GM23248 (cell line): Measurements from ENCODE around the gene FRS3. TPM values are rescaled to one million over a fixed set of nuclear protein-coding genes. Genes with fewer than 3 reads are reported as not detected.

Experiments
- DNase-seq: peaks from one replicate; pipeline ENCODE4 v3.0.0-alpha.2; 2015
- H2AFZ ChIP-seq: fragments of 200-600 bp; sonication (generic); 2 replicates; pipeline ENCODE4 v1.6.1; 2016; ENCODE audit warnings: antibody characterized with exemption
- H3F3A ChIP-seq: fragments of 200-600 bp; sonication (generic); 2 replicates; pipeline ENCODE4 v1.6.1; 2016; ENCODE audit warnings: mild to moderate bottlenecking, antibody characterized with exemption, mixed run types; ENCODE audit not compliant: insufficient read depth
- H3K27ac ChIP-seq: fragments of 200-600 bp; sonication (generic); 2 replicates; pipeline ENCODE4 v1.5.1; 2016; ENCODE audit warnings: mild to moderate bottlenecking
- H3K27me3 ChIP-seq: fragments of 200-600 bp; sonication (generic); replicated peaks from 2 replicates; pipeline ENCODE4 v1.6.1; 2016; ENCODE audit warnings: mild to moderate bottlenecking; ENCODE audit not compliant: insufficient read depth
- H3K36me3 ChIP-seq: fragments of 200-600 bp; sonication (generic); 2 replicates; pipeline ENCODE4 v1.6.1; 2016; ENCODE audit warnings: low read depth, mild to moderate bottlenecking
- H3K4me1 ChIP-seq: fragments of 200-600 bp; sonication (generic); 2 replicates; pipeline ENCODE4 v1.6.1; 2016; ENCODE audit warnings: mild to moderate bottlenecking; ENCODE audit not compliant: insufficient read depth
- H3K4me2 ChIP-seq: fragments of 200-600 bp; sonication (generic); one replicate; pipeline ENCODE4 v1.6.1; 2016; ENCODE audit warnings: mild to moderate bottlenecking; ENCODE audit not compliant: unreplicated experiment
- H3K4me3 ChIP-seq: fragments of 200-600 bp; sonication (generic); 2 replicates; pipeline ENCODE4 v1.5.1; 2016; ENCODE audit warnings: mild to moderate bottlenecking
- H3K79me2 ChIP-seq: fragments of 200-600 bp; sonication (generic); 2 replicates; pipeline ENCODE4 v1.6.1; 2016; ENCODE audit warnings: mild to moderate bottlenecking; ENCODE audit not compliant: insufficient read depth
- H3K9ac ChIP-seq: fragments of 200-600 bp; sonication (generic); 2 replicates; pipeline ENCODE4 v1.6.1; 2016; ENCODE audit warnings: mild to moderate bottlenecking
- H3K9me2 ChIP-seq: fragments of 200-600 bp; sonication (generic); 2 replicates; pipeline ENCODE4 v1.6.1; 2016; ENCODE audit warnings: mixed run types, mild to moderate bottlenecking, moderate library complexity; ENCODE audit not compliant: insufficient read depth
- H3K9me3 ChIP-seq: fragments of 200-600 bp; sonication (generic); one replicate; pipeline ENCODE4 v1.6.1; 2017; ENCODE audit warnings: low read depth
- H4K20me1 ChIP-seq: fragments of 200-600 bp; sonication (generic); 2 replicates; pipeline ENCODE4 v1.6.0; 2016; ENCODE audit not compliant: insufficient read depth
- EZH2 ChIP-seq: fragments of 200-600 bp; sonication (generic); IDR thresholded peaks from 2 replicates; pipeline ENCODE4 v1.6.1; 2018; ENCODE audit warnings: antibody characterized with exemption, mild to moderate bottlenecking; ENCODE audit not compliant: insufficient read depth, poor library complexity, severe bottlenecking
- EZH2phosphoT487 ChIP-seq: fragments of 200-600 bp; sonication (generic); IDR thresholded peaks from 2 replicates; pipeline ENCODE4 v1.6.1; 2018; ENCODE audit warnings: antibody characterized with exemption, moderate library complexity, mild to moderate bottlenecking, low read depth; ENCODE audit not compliant: insufficient read depth
- WGBS, 2 experiments: methylation state at CpG; one replicate each; pipeline ENCODE4 v1.1.6; 2015 to 2017; ENCODE audit warnings: low lambda C conversion rate in 2 of 2, low coverage in 1 of 2; ENCODE audit errors: missing lambda C conversion rate in 2 of 2; 5-methylcytosine and 5-hydroxymethylcytosine counted together
- in situ Hi-C: fragments of 300-500 bp; cut with MboI; formaldehyde crosslinking; loops from 2 replicates; pipeline ENCODE4 v1.15.0; 2020
- polyA plus RNA-seq: library from polyadenylated mRNA; unstranded; fragments of >200 nt; fragmentation: Nextera tagmentation; extraction: Ambion mirVana; gene quantifications from 2 replicates; pipeline ENCODE4 v1.2.1, GENCODE V29; 2016
- total RNA-seq: library from RNA; depleted of rRNA; stranded (reverse); fragments of >200 nt; shearing (Covaris generic); gene quantifications from 2 replicates; pipeline ENCODE4 v1.2.3, GENCODE V29; 2014

The FRS3 gene
- total and polyA plus RNA-seq, 2 experiments from 2014 or later = 2.5 to 3.4 TPM

DNA sequence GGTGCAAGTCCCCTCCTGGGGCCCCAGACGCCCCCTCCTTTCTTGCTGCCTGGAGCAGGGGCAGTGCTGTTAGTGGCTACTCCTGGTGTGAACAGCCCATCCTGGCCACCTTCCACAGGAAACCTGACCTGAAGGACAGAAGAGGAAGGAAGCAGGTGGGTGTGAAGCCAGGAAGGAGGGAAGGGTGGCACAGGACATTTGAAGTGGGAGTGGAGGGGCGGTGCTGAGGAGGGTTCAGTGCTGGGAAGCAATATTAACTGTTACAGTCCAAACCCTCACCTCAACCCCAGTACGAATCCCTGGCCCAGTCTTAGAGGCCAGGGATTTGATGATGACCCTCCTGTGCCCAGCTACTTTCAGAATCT is 1.6 kb upstream of the FRS3 start:
- WGBS, 2 experiments = 20 to 25% methylated on average over 3 of the region's 3 CpGs
- DNase-seq = no peak
- no peaks in the 10 kb centered on the region for H3F3A ChIP-seq
- no peaks in the 10 kb centered on the region for H3K9me2 ChIP-seq
- peaks cover 7% of the 10 kb centered on the region; the same call in 1 of the 2 replicates for H3K79me2 ChIP-seq
- no peaks in the 10 kb centered on the region for H3K27me3 ChIP-seq
- 0 out of 2 replicates have a peak, but pooled peaks cover 8% of the 10 kb centered on the region for H3K4me1 ChIP-seq
- H2AFZ ChIP-seq = peak overlapping the region; percentile 98
- H3K36me3 ChIP-seq = no peaks in the 10 kb centered on the region
- TF ChIP-seq EZH2 = no peak
- TF ChIP-seq EZH2phosphoT487 = no peak
- H4K20me1 ChIP-seq = no peaks in the 10 kb centered on the region
- H3K4me2 ChIP-seq = peak overlapping the region; percentile 100
- H3K9me3 ChIP-seq = no peaks in the 10 kb centered on the region
- H3K4me3 ChIP-seq = peak overlapping the region; percentile 88; the same call in 1 of the 2 replicates
- in situ Hi-C loops = no loop called here
- no peak overlapping the region for H3K9ac ChIP-seq
- H3K27ac ChIP-seq = no peak overlapping the region

DNA sequence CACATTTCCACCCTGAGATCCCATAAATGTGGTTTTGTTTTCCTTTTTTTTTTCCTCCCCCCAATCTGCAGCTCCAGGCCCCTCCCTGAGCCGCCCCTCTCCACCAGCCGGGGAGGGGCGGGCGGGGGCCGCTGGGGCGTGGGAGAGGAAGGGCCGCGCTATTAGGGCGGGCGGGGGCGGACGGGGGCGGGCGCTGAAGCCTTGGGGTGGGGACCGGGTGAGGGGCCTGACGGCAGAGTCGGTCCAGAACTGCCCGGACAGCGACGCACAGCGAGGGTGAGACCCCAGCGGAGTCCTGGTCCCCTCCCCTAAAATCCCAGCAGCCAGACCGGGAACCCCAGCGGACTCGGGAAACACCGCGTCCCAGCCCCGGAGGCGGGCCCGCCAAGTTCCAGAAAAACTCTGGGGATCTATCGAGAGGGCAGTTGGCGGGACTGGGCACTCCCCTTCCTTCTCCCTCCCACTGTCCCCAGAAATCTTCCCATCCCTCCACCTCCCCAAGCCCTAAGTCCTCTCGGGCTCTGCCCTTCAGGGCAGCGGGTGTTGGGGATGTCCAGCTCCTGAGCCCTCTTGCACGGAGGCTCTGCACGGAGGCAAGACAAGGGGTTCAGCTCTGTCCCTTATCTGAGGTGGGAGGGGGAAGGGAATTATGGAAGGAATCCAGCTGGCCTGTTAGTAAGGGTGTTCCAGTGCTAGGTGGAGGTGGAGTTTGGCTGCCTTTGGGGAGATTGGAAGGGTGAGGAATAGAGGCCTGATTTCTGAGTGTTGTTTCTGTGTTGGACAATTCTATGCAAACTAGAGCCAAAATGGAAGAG is 1.1 kb upstream of the FRS3 start, which contains the start of gene PRICKLE4:
PRICKLE4 (plus strand) TSS at position 232 of the 815 bp plus-strand sequence. CDS start 2,692 bp downstream, outside the sequence.
- no peaks in the 10 kb centered on the region for H3K9me2 ChIP-seq
- peak within 1 kb of the TSS; percentile 98 for H2AFZ ChIP-seq
- H3K27me3 ChIP-seq = no peaks in the 10 kb centered on the region
- no peaks in the 10 kb centered on the region for H3F3A ChIP-seq
- H3K4me2 ChIP-seq = peak within 1 kb of the TSS; percentile 100
- peaks cover 7% of the 10 kb centered on the region; the same call in 1 of the 2 replicates for H3K79me2 ChIP-seq
- peak; percentile 47 for DNase-seq
- peak within 1 kb of the TSS; percentile 84 for H3K9ac ChIP-seq
- 0 out of 2 replicates have a peak, but pooled peaks cover 8% of the 10 kb centered on the region for H3K4me1 ChIP-seq
- 1% methylated on average over 14 to 33 of the region's 36 CpGs for WGBS, 2 experiments
- H3K9me3 ChIP-seq = no peaks in the 10 kb centered on the region
- no peak for TF ChIP-seq EZH2
- TF ChIP-seq EZH2phosphoT487 = no peak
- H3K36me3 ChIP-seq = no peaks in the 10 kb centered on the region
- in situ Hi-C loops = no loop called here
- no peaks in the 10 kb centered on the region for H4K20me1 ChIP-seq
- no peak within 1 kb of the TSS for H3K27ac ChIP-seq
- H3K4me3 ChIP-seq = peak within 1 kb of the TSS; percentile 88

DNA sequence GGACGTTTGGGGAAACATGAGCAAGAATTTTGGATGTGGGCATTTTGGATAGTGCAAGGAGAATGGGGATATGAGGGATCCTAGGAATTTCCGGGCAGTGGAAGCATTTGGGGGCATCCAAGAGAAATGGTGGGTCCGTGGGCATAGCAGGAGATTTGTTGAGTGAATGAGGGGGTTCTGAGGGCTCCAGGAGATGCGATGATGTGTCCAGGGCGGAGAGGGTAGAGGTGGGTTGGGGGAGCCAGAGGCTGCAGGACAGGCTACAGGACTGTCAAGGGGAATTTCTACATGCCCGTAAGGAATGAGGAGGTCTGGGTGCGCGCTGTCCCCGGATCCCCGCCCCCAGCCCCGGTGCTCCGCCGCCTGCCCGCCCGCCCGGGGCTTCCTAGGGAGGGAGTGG is 364 bp downstream of the FRS3 start:
- H3K9me3 ChIP-seq = no peaks in the 10 kb centered on the region
- peak; percentile 11 for DNase-seq
- H2AFZ ChIP-seq = peak overlapping the region; percentile 88
- H3K27me3 ChIP-seq = no peaks in the 10 kb centered on the region
- H3F3A ChIP-seq = no peaks in the 10 kb centered on the region
- WGBS, 2 experiments = 1 to 2% methylated on average over 5 to 13 of the region's 16 CpGs
- peaks cover 13% of the 10 kb centered on the region; the same call in 1 of the 2 replicates for H3K4me1 ChIP-seq
- in situ Hi-C loops = no loop called here
- H3K27ac ChIP-seq = no peak overlapping the region
- no peaks in the 10 kb centered on the region for H3K9me2 ChIP-seq
- H3K36me3 ChIP-seq = peaks cover 6% of the 10 kb centered on the region; the same call in 1 of the 2 replicates
- no peak for TF ChIP-seq EZH2
- TF ChIP-seq EZH2phosphoT487 = no peak
- peaks cover 7% of the 10 kb centered on the region; the same call in 1 of the 2 replicates for H3K79me2 ChIP-seq
- peak overlapping the region; percentile 88 for H3K4me3 ChIP-seq
- H3K4me2 ChIP-seq = peak overlapping the region; percentile 97
- H3K9ac ChIP-seq = peak overlapping the region; percentile 84
- H4K20me1 ChIP-seq = no peaks in the 10 kb centered on the region

DNA sequence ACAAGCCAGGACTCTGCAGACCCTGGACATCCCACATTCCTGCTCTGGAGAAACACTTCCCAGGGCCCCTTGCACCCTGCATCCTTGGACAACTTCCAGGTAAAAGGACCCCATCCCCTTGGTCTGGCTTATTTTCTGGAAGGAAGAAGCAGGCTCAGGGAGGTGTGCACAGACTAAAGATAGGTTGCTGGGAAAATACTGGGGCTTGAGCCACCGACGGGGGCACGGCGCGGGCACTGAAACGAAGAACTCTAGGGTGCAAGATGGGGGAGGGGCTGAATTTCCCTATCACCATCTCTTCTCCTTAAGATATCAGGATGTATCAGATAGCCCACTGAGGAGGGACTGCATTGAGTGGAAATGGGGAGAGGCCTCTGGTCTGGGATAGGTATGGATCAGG is 805 bp downstream of the FRS3 start:
- in situ Hi-C loops = no loop called here
- no peak for DNase-seq
- no peaks in the 10 kb centered on the region for H3K27me3 ChIP-seq
- peaks cover 13% of the 10 kb centered on the region; the same call in 1 of the 2 replicates for H3K4me1 ChIP-seq
- peaks cover 7% of the 10 kb centered on the region; the same call in 1 of the 2 replicates for H3K79me2 ChIP-seq
- H3K27ac ChIP-seq = no peak overlapping the region
- H3K9me3 ChIP-seq = no peaks in the 10 kb centered on the region
- no peaks in the 10 kb centered on the region for H3K9me2 ChIP-seq
- peak overlapping the region; percentile 88 for H3K4me3 ChIP-seq
- no peaks in the 10 kb centered on the region for H3F3A ChIP-seq
- peak overlapping the region; percentile 84 for H3K9ac ChIP-seq
- H2AFZ ChIP-seq = peak overlapping the region; percentile 88
- TF ChIP-seq EZH2 = no peak
- no peak for TF ChIP-seq EZH2phosphoT487
- H4K20me1 ChIP-seq = no peaks in the 10 kb centered on the region
- peaks cover 8% of the 10 kb centered on the region; the same call in 1 of the 2 replicates for H3K36me3 ChIP-seq
- H3K4me2 ChIP-seq = peak overlapping the region; percentile 97
- WGBS, 2 experiments = 56 to 63% methylated on average over 6 of the region's 6 CpGs
